GM23248 (cell line): ENCODE measurements around the gene PCSK5. TPM values are rescaled to one million over a fixed set of nuclear protein-coding genes. Genes with fewer than 3 reads are reported as not detected.

ENCODE experiments used
- DNase-seq: peaks from one replicate; pipeline ENCODE4 v3.0.0-alpha.2; 2015
- H2AFZ ChIP-seq: fragments of 200-600 bp; sonication (generic); 2 replicates; pipeline ENCODE4 v1.6.1; 2016; ENCODE audit warnings: antibody characterized with exemption
- H3F3A ChIP-seq: fragments of 200-600 bp; sonication (generic); 2 replicates; pipeline ENCODE4 v1.6.1; 2016; ENCODE audit warnings: mild to moderate bottlenecking, antibody characterized with exemption, mixed run types; ENCODE audit not compliant: insufficient read depth
- H3K27ac ChIP-seq: fragments of 200-600 bp; sonication (generic); 2 replicates; pipeline ENCODE4 v1.5.1; 2016; ENCODE audit warnings: mild to moderate bottlenecking
- H3K27me3 ChIP-seq: fragments of 200-600 bp; sonication (generic); replicated peaks from 2 replicates; pipeline ENCODE4 v1.6.1; 2016; ENCODE audit warnings: mild to moderate bottlenecking; ENCODE audit not compliant: insufficient read depth
- H3K36me3 ChIP-seq: fragments of 200-600 bp; sonication (generic); 2 replicates; pipeline ENCODE4 v1.6.1; 2016; ENCODE audit warnings: low read depth, mild to moderate bottlenecking
- H3K4me1 ChIP-seq: fragments of 200-600 bp; sonication (generic); 2 replicates; pipeline ENCODE4 v1.6.1; 2016; ENCODE audit warnings: mild to moderate bottlenecking; ENCODE audit not compliant: insufficient read depth
- H3K4me2 ChIP-seq: fragments of 200-600 bp; sonication (generic); one replicate; pipeline ENCODE4 v1.6.1; 2016; ENCODE audit warnings: mild to moderate bottlenecking; ENCODE audit not compliant: unreplicated experiment
- H3K4me3 ChIP-seq: fragments of 200-600 bp; sonication (generic); 2 replicates; pipeline ENCODE4 v1.5.1; 2016; ENCODE audit warnings: mild to moderate bottlenecking
- H3K79me2 ChIP-seq: fragments of 200-600 bp; sonication (generic); 2 replicates; pipeline ENCODE4 v1.6.1; 2016; ENCODE audit warnings: mild to moderate bottlenecking; ENCODE audit not compliant: insufficient read depth
- H3K9ac ChIP-seq: fragments of 200-600 bp; sonication (generic); 2 replicates; pipeline ENCODE4 v1.6.1; 2016; ENCODE audit warnings: mild to moderate bottlenecking
- H3K9me2 ChIP-seq: fragments of 200-600 bp; sonication (generic); 2 replicates; pipeline ENCODE4 v1.6.1; 2016; ENCODE audit warnings: mixed run types, mild to moderate bottlenecking, moderate library complexity; ENCODE audit not compliant: insufficient read depth
- H3K9me3 ChIP-seq: fragments of 200-600 bp; sonication (generic); one replicate; pipeline ENCODE4 v1.6.1; 2017; ENCODE audit warnings: low read depth
- H4K20me1 ChIP-seq: fragments of 200-600 bp; sonication (generic); 2 replicates; pipeline ENCODE4 v1.6.0; 2016; ENCODE audit not compliant: insufficient read depth
- EZH2 ChIP-seq: fragments of 200-600 bp; sonication (generic); IDR thresholded peaks from 2 replicates; pipeline ENCODE4 v1.6.1; 2018; ENCODE audit warnings: antibody characterized with exemption, mild to moderate bottlenecking; ENCODE audit not compliant: insufficient read depth, poor library complexity, severe bottlenecking
- EZH2phosphoT487 ChIP-seq: fragments of 200-600 bp; sonication (generic); IDR thresholded peaks from 2 replicates; pipeline ENCODE4 v1.6.1; 2018; ENCODE audit warnings: antibody characterized with exemption, moderate library complexity, mild to moderate bottlenecking, low read depth; ENCODE audit not compliant: insufficient read depth
- WGBS, 2 experiments: methylation state at CpG; one replicate each; pipeline ENCODE4 v1.1.6; 2015 to 2017; ENCODE audit warnings: low lambda C conversion rate in 2 of 2, low coverage in 1 of 2; ENCODE audit errors: missing lambda C conversion rate in 2 of 2; 5-methylcytosine and 5-hydroxymethylcytosine counted together
- in situ Hi-C: fragments of 300-500 bp; cut with MboI; formaldehyde crosslinking; loops from 2 replicates; pipeline ENCODE4 v1.15.0; 2020
- polyA plus RNA-seq: library from polyadenylated mRNA; unstranded; fragments of >200 nt; fragmentation: Nextera tagmentation; extraction: Ambion mirVana; gene quantifications from 2 replicates; pipeline ENCODE4 v1.2.1, GENCODE V29; 2016
- total RNA-seq: library from RNA; depleted of rRNA; stranded (reverse); fragments of >200 nt; shearing (Covaris generic); gene quantifications from 2 replicates; pipeline ENCODE4 v1.2.3, GENCODE V29; 2014

PCSK5 gene
- total and polyA plus RNA-seq, 2 experiments from 2014 or later, result 2.3 to 3.9 TPM

DNA sequence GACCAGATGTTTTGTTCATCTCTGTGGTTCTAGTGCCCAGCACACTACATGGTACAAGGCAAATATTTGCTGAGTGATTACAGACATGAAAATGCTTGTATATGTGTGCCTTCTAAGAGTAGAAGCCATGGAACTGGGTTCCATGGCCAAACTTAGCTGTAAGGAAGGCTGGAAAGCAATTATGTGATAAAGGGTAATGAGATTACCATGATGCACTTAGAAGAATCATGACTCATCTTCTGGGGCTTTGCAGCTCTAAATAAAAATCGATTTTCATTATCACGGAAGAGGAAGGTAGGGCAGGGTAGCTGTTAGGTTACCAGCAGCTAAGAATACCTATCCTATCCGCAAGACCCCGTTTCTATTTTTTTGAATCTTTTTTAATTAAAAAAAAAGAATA is 475.8 kb downstream of the PCSK5 start:
- TF ChIP-seq EZH2, result no peak
- TF ChIP-seq EZH2phosphoT487, result no peak
- no peak overlapping the region for H3K4me2 ChIP-seq
- no peak overlapping the region for H3K9ac ChIP-seq
- 71 to 73% methylated on average over 4 of the region's 4 CpGs for WGBS, 2 experiments
- H2AFZ ChIP-seq, result no peak overlapping the region
- no peaks in the 10 kb centered on the region for H3F3A ChIP-seq
- H3K9me2 ChIP-seq, result no peaks in the 10 kb centered on the region
- no peaks in the 10 kb centered on the region for H3K36me3 ChIP-seq
- no peaks in the 10 kb centered on the region for H3K79me2 ChIP-seq
- H3K4me1 ChIP-seq, result no peaks in the 10 kb centered on the region
- no peaks in the 10 kb centered on the region; the same call in 1 of the 2 replicates for H3K27me3 ChIP-seq
- no peak for DNase-seq
- no peaks in the 10 kb centered on the region for H3K9me3 ChIP-seq
- H3K4me3 ChIP-seq, result no peak overlapping the region
- no peak overlapping the region for H3K27ac ChIP-seq
- in situ Hi-C loops, result no loop called here
- no peaks in the 10 kb centered on the region for H4K20me1 ChIP-seq

DNA sequence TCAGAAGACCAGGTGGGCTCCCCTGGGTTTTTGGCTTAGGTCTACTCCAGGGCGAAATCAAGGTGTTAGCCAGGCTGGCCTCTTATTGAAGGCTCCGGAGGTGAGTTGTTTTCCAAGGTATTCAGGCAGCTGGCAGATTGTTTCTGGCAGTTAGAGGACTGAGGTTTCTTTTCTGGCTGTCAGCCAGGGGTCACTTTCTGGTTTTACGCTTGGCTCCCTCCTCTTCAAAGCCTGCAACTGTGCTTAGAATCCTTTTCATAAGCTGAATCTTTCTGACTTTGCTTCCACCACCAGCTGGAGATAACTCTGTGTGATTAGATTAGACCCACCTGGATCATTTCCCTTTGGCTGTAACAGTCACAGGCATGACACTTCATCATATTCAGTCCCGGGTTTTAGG is 479.1 kb downstream of the PCSK5 start:
- Histone ChIP-seq H3F3A (peaks cover 11% of the 10 kb centered on the region), H3K9me3 (no peaks in the 10 kb centered on the region), H3K36me3 (no peaks in the 10 kb centered on the region), H3K27ac (no peak overlapping the region), H4K20me1 (no peaks in the 10 kb centered on the region), H3K79me2 (no peaks in the 10 kb centered on the region), H3K9ac (no peak overlapping the region), H3K4me2 (no peak overlapping the region), H3K9me2 (no peaks in the 10 kb centered on the region), H3K4me3 (no peak overlapping the region), H3K27me3 (no peaks in the 10 kb centered on the region), H3K4me1 (peaks cover 15% of the 10 kb centered on the region), H2AFZ (no peak overlapping the region)
- TF ChIP-seq EZH2phosphoT487 (no peak), EZH2 (no peak)
- 50 to 53% methylated on average over 4 of the region's 4 CpGs for WGBS, 2 experiments
- in situ Hi-C loops, result no loop called here
- DNase-seq, result no peak

GRCh38 chr9:76370396-76371023 is 480.0 kb downstream of the PCSK5 start:
- no peaks in the 10 kb centered on the region for H3K36me3 ChIP-seq
- H3K4me3 ChIP-seq, result no peak overlapping the region
- H3K4me2 ChIP-seq, result no peak overlapping the region
- in situ Hi-C loops, result no loop called here
- no peaks in the 10 kb centered on the region for H3K27me3 ChIP-seq
- H3K9me3 ChIP-seq, result no peaks in the 10 kb centered on the region
- H2AFZ ChIP-seq, result no peak overlapping the region
- peaks cover 11% of the 10 kb centered on the region for H3F3A ChIP-seq
- DNase-seq, result no peak
- H3K79me2 ChIP-seq, result no peaks in the 10 kb centered on the region
- WGBS, 2 experiments, result 72 to 73% methylated on average over 3 of the region's 3 CpGs
- no peak for TF ChIP-seq EZH2
- no peak for TF ChIP-seq EZH2phosphoT487
- H3K9ac ChIP-seq, result no peak overlapping the region
- no peaks in the 10 kb centered on the region for H3K9me2 ChIP-seq
- H3K4me1 ChIP-seq, result peaks cover 22% of the 10 kb centered on the region
- no peak overlapping the region for H3K27ac ChIP-seq
- H4K20me1 ChIP-seq, result no peaks in the 10 kb centered on the region

DNA sequence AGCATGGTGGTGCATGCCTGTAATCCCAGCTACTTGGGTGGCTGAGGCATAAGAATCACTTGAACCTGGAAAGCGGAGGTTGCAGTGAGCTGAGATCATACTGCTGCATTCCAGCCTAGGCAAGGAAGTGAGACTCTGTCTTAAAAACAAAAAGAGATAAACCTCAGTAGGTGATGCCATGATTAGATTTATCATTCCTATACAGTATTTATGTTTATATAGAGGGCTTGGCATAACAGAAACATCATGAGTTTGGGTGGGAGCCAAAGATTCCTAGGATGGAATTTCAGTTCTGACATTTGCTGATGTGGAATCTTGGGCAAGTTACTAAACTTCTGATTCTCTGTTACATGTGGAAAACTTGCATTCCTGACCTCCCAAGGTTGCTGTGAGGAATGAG is 481.4 kb downstream of the PCSK5 start:
- H3K4me3 ChIP-seq, result no peak overlapping the region
- peaks cover 23% of the 10 kb centered on the region for H3K4me1 ChIP-seq
- WGBS, 2 experiments, result 89 to 100% methylated on average over 1 of the region's 1 CpG
- H3K36me3 ChIP-seq, result no peaks in the 10 kb centered on the region
- in situ Hi-C loops, result no loop called here
- no peaks in the 10 kb centered on the region for H4K20me1 ChIP-seq
- H2AFZ ChIP-seq, result no peak overlapping the region
- H3F3A ChIP-seq, result peaks cover 11% of the 10 kb centered on the region
- DNase-seq, result peak; percentile 12
- H3K79me2 ChIP-seq, result no peaks in the 10 kb centered on the region
- H3K4me2 ChIP-seq, result no peak overlapping the region
- no peak overlapping the region for H3K9ac ChIP-seq
- TF ChIP-seq EZH2, result no peak
- no peak for TF ChIP-seq EZH2phosphoT487
- H3K27ac ChIP-seq, result no peak overlapping the region
- no peaks in the 10 kb centered on the region for H3K9me2 ChIP-seq
- H3K9me3 ChIP-seq, result no peaks in the 10 kb centered on the region
- H3K27me3 ChIP-seq, result no peaks in the 10 kb centered on the region

- no peak for DNase-seq
- in situ Hi-C loops, result no loop called here
Measured at GRCh38 chr9:76372336-76372735, 481.9 kb downstream of the PCSK5 start.

More at GRCh38 chr9:76372336-76372735, 481.9 kb downstream of the PCSK5 start:
- no peak overlapping the region for H3K4me3 ChIP-seq
- TF ChIP-seq EZH2, result no peak
- no peak for TF ChIP-seq EZH2phosphoT487
- no peaks in the 10 kb centered on the region for H3K9me3 ChIP-seq
- no peak overlapping the region for H3K27ac ChIP-seq
- H3F3A ChIP-seq, result peaks cover 11% of the 10 kb centered on the region
- H3K27me3 ChIP-seq, result no peaks in the 10 kb centered on the region
- H3K9ac ChIP-seq, result no peak overlapping the region
- no peak overlapping the region for H3K4me2 ChIP-seq
- no peak overlapping the region for H2AFZ ChIP-seq
- H3K4me1 ChIP-seq, result peaks cover 23% of the 10 kb centered on the region
- no peaks in the 10 kb centered on the region for H3K36me3 ChIP-seq
- no peaks in the 10 kb centered on the region for H3K79me2 ChIP-seq
- no peaks in the 10 kb centered on the region for H3K9me2 ChIP-seq
- no peaks in the 10 kb centered on the region for H4K20me1 ChIP-seq
